OCI-LY1 (cell line): ENCODE results near the gene DCK.

Experiments used
- EZH2 ChIP-seq: fragments of 200-600 bp; sonication (generic), shearing (Covaris generic); IDR thresholded peaks from 2 replicates; pipeline ENCODE4 v1.8.0; 2017; ENCODE audit warnings: borderline replicate concordance, mixed run types, mild to moderate bottlenecking, antibody characterized with exemption, low read length, moderate library complexity, mixed read lengths
- TF ChIP-seq, protein P1 (sequence below): fragments of 200-600 bp; sonication (generic), shearing (Covaris generic); IDR thresholded peaks from 2 replicates; pipeline ENCODE4 v1.5.1; 2017; ENCODE audit warnings: mild to moderate bottlenecking, antibody characterized with exemption, low read length, moderate library complexity, mixed read lengths

DNA sequence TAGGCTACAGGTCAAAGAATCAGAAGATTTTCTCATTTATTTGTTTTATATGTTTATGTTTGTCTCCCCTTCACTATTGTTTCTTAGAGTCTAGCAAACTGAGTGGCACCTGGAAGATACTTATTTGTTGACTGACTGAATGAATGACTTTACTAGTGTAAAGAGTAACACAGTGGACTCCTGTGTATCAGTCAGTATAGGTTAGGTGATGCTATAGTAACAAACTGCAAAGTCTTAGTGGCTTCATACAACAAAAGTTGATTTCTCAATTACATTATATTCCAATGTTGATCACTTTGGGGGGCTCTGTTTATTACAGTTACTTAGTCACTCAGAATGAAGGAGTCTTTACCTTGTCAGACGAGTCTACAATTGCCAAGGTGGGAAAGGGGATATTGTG lies 76.6 kb downstream of the DCK start:
- TF ChIP-seq, protein P1, sequence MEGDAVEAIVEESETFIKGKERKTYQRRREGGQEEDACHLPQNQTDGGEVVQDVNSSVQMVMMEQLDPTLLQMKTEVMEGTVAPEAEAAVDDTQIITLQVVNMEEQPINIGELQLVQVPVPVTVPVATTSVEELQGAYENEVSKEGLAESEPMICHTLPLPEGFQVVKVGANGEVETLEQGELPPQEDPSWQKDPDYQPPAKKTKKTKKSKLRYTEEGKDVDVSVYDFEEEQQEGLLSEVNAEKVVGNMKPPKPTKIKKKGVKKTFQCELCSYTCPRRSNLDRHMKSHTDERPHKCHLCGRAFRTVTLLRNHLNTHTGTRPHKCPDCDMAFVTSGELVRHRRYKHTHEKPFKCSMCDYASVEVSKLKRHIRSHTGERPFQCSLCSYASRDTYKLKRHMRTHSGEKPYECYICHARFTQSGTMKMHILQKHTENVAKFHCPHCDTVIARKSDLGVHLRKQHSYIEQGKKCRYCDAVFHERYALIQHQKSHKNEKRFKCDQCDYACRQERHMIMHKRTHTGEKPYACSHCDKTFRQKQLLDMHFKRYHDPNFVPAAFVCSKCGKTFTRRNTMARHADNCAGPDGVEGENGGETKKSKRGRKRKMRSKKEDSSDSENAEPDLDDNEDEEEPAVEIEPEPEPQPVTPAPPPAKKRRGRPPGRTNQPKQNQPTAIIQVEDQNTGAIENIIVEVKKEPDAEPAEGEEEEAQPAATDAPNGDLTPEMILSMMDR: no peak
- no peak for TF ChIP-seq EZH2
